Common myeloid progenitor, CD34-positive (primary cell): ENCODE data around the gene CHCHD2.
"Not testable (repeated sequence)": the region's sequence is repeated elsewhere in the genome, so short reads cannot be mapped to it uniquely, and the experiment has no call there.

Experiments used
- CTCF ChIA-PET: fragments of 350-600 bp; sonication (Branson Sonifier 250); formaldehyde crosslinking; loops from one replicate; lab custom pipeline; 2021; ENCODE audit warnings: antibody characterized with exemption; lab: Charles Lee
- POLR2A ChIA-PET: fragments of 350-600 bp; sonication (Branson Sonifier 250); formaldehyde crosslinking; loops from one replicate; lab custom pipeline; 2021; ENCODE audit warnings: antibody characterized with exemption; lab: Charles Lee
- DNase-seq, 3 donors: peaks; one replicate each; pipeline versions ENCODE4 v3.0.0 to v3.0.0-alpha.2; 2013
- H3K27ac ChIP-seq, 2 experiments: 1 replicate in 1 of 2; 2 replicates in 1 of 2; pipeline ENCODE4 v1.7.0; 2013; ENCODE audit warnings: inconsistent platforms in 2 of 2, low read length in 2 of 2, mild to moderate bottlenecking in 2 of 2, low read depth in 1 of 2, moderate library complexity in 1 of 2; ENCODE audit not compliant: severe bottlenecking in 2 of 2, insufficient read depth in 1 of 2, poor library complexity in 1 of 2
- H3K27me3 ChIP-seq, 5 experiments: replicated peaks in 2 of 5; 1 replicate in 3 of 5; 2 replicates in 2 of 5; pipeline versions ENCODE4 v1.6.1 to v1.7.0; 2013; ENCODE audit warnings: low read length in 4 of 5, mild to moderate bottlenecking in 2 of 5, moderate library complexity in 2 of 5, inconsistent platforms in 1 of 5; ENCODE audit not compliant: insufficient read depth in 5 of 5, control insufficient read depth in 4 of 5
- H3K36me3 ChIP-seq, 4 experiments: 1 replicate in 2 of 4; 2 replicates in 2 of 4; pipeline versions ENCODE4 v1.6.1 to v1.7.0; 2013; ENCODE audit warnings: low read length in 3 of 4, control low read depth in 1 of 4, mild to moderate bottlenecking in 1 of 4; ENCODE audit not compliant: control insufficient read depth in 4 of 4, insufficient read depth in 4 of 4
- H3K4me1 ChIP-seq, 4 experiments: 1 replicate in 3 of 4; 2 replicates in 1 of 4; pipeline versions ENCODE4 v1.6.1 to v1.7.1; 2013; ENCODE audit warnings: low read length in 3 of 4, mild to moderate bottlenecking in 3 of 4, control low read depth in 1 of 4, inconsistent platforms in 1 of 4, moderate library complexity in 1 of 4; ENCODE audit not compliant: control insufficient read depth in 4 of 4, insufficient read depth in 4 of 4; ENCODE audit errors: control extremely low read depth in 1 of 4
- H3K4me3 ChIP-seq, 7 experiments: 1 replicate in 4 of 7; 2 replicates in 3 of 7; pipeline versions ENCODE4 v1.5.1 to v1.7.0; 2013; ENCODE audit warnings: mild to moderate bottlenecking in 7 of 7, low read length in 6 of 7, moderate library complexity in 6 of 7, inconsistent platforms in 2 of 7, low read depth in 2 of 7, control low read depth in 1 of 7; ENCODE audit not compliant: insufficient read depth in 4 of 7, control insufficient read depth in 1 of 7; ENCODE audit errors: extremely low read depth in 1 of 7
- H3K9me3 ChIP-seq, 5 experiments: 1 replicate in 4 of 5; 2 replicates in 1 of 5; pipeline versions ENCODE4 v1.6.1 to v1.7.1; 2013; ENCODE audit warnings: low read length in 4 of 5, mild to moderate bottlenecking in 2 of 5, inconsistent platforms in 1 of 5, low read depth in 1 of 5, moderate library complexity in 1 of 5; ENCODE audit not compliant: control insufficient read depth in 4 of 5, insufficient read depth in 2 of 5; ENCODE audit errors: control extremely low read depth in 1 of 5
- WGBS: methylation state at CpG from one replicate; pipeline ENCODE4 v1.1.5; 2013; ENCODE audit not compliant: insufficient coverage; 5-methylcytosine and 5-hydroxymethylcytosine counted together

Gene CHCHD2

DNA sequence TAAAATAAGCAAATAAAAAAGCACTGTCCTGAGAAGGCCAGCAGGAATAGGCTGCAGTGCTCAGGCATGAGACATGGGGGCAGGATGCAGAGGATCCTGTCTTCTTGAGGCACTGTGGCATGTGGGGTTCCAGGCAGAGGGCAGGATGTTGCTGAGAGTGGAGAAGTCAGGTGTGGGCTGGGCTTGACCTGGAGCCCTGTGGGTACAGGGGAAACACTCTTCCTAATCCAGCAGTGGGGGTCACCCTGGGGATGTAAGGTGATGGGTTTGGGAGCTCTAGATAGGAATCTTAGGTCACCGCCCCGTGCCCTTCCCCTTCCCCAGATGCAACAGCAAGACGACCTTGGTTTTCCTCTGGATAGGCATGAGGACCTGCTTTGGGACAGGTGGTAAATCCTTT, 28.6 kb downstream of the CHCHD2 start:
- no peaks in the 10 kb centered on the region for H3K27me3 ChIP-seq
- ChIA-PET POLR2A (no interaction called here), CTCF (interaction anchor here (0.8 to 1.9 kb wide), 3 partner anchors 9 to 73 kb away, joined by 3 to 6 read pairs (median 4); no protein-coding TSS in a partner anchor)
- no CpG with 5 or more reads among the region's 3 CpGs for WGBS
- H3K36me3 ChIP-seq: peaks cover 13 to 48% (median 31%) of the 10 kb centered on the region in 4 experiments
- H3K4me3 ChIP-seq: no peak overlapping the region
- no peaks in the 10 kb centered on the region for H3K9me3 ChIP-seq
- H3K4me1 ChIP-seq: peaks cover 0 to 10% (median 4%) of the 10 kb centered on the region in 4 experiments
- DNase-seq: no peak
- H3K27ac ChIP-seq: no peak overlapping the region

DNA sequence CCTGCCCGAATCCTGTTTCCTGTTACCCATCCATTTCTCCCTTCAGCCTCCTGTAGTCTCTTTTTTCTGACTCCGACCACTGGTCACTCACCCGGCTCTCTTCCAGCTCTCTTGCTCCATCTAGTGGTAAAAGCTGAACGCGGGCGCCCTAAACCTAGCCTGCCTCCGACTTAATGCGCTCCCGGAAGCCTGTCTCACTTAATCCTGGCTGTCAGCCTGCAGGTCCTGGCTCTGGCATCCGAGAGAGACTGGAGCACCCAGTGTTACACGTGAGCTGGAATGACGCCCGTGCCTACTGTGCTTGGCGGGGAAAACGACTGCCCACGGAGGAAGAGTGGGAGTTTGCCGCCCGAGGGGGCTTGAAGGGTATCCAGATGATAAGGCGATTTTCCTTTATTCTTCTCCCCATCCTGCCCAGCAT, 31.9 kb downstream of the CHCHD2 start:
- Histone ChIP-seq H3K36me3 (peaks cover 13 to 44% (median 29%) of the 10 kb centered on the region in 4 experiments), H3K9me3 (no peaks in the 10 kb centered on the region), H3K27ac (no peak overlapping the region), H3K4me1 (peaks cover 0 to 4% (median 1%) of the 10 kb centered on the region in 4 experiments), H3K4me3 (no peak overlapping the region), H3K27me3 (no peaks in the 10 kb centered on the region)
- peak; percentile 58 to 77 (median 70) for DNase-seq
- 31% methylated on average over 19 of the region's 19 CpGs for WGBS
- POLR2A ChIA-PET: interaction anchor here (0.6 kb wide), 1 partner anchor 485 kb away, joined by 3 read pairs; no protein-coding TSS in a partner anchor
- CTCF ChIA-PET: interaction anchor here (1.4 to 7.3 kb wide), 13 partner anchors 9 to 433 kb away, joined by 4 to 123 read pairs (median 9); partner anchors contain the start of genes CHCHD2, PHKG1 and SUMF2

DNA sequence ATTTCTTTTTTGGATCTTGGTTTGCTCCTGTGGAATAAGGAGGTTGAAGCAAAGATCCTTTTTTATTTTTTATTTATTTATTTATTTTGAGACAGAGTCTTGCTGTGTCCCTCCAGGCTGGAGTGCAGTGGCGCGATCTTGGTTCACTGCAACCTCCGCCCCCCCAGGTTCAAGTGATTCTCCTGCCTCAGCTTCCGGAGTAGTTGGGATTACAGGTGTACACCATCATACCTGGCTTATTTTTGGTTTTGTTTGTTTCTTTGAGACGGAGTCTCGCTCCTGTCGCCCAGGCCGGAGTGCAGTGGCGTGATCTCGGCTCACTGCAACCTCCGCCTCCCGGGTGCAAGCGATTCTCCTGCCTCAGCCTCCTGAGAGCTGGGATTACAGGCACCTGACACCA, 39.9 kb downstream of the CHCHD2 start:
- H3K4me3 ChIP-seq, POLR2A ChIA-PET, H3K9me3 ChIP-seq, H3K27me3 ChIP-seq, DNase-seq, H3K27ac ChIP-seq: not testable (repeated sequence)
- over 99% methylated on average over 9 of the region's 13 CpGs for WGBS
- peaks cover 6 to 23% (median 14%) of the 10 kb centered on the region in 4 experiments for H3K4me1 ChIP-seq
- CTCF ChIA-PET: interaction anchor here (1.4 to 4.1 kb wide), 3 partner anchors 8 to 40 kb away, joined by 3 to 23 read pairs (median 13); partner anchors contain the start of gene CHCHD2
- peaks cover 0 to 36% (median 24%) of the 10 kb centered on the region in 4 experiments for H3K36me3 ChIP-seq

DNA sequence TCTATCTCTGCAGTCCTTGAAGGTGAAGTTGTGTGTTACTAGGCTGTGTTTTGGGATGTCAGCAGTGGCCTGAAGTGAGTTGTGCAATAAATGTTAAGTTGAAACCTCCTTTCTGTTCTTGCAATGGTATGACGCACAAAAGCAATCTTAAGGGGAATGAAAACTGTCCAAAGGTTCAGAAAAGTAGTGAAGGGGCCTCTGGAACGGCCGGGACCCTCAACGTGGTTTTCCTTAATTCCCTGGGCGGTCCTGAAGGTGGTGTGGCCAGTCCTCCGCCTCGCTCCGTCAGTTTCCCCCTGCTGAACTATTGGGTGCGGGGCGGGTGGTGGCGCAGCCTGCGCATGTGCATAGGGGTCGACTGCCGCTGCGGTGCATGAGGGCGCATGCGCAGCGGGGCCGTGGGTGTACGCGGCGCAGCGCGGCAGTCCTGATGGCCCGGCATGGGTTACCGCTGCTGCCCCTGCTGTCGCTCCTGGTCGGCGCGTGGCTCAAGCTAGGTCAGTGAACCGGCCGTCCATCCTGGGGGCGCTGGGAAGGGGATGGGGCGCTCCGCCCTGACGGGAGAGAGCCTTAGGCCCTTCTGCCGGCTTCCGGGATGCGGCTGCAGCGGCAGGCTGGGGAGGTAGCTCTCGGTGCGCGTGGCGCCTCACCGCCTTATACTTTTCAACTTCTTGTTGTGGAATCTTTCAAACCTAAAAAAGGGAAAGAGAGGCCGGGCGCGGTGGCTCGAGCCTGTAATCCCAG, 42.2 kb downstream of the CHCHD2 start, which contains the start of gene SUMF2:
SUMF2 (plus strand) TSS at position 405 of the 744 bp plus-strand sequence; CDS start at position 431, 26 bp downstream.
- Histone ChIP-seq H3K27ac (peak within 1 kb of the TSS; percentile 46 to 80), H3K36me3 (peaks cover 7 to 47% (median 26%) of the 10 kb centered on the region in 4 experiments), H3K9me3 (no peaks in the 10 kb centered on the region), H3K27me3 (no peaks in the 10 kb centered on the region), H3K4me3 (peak within 1 kb of the TSS; percentile 79 to 97 (median 92)), H3K4me1 (peaks cover 6 to 28% (median 14%) of the 10 kb centered on the region in 4 experiments)
- ChIA-PET POLR2A (interaction anchor here (1.9 kb wide), 1 partner anchor 13 kb away, joined by 10 read pairs; the partner anchor contains the start of genes CCT6A and PSPH), CTCF (interaction anchor here (0.8 to 4.1 kb wide), 6 partner anchors 10 to 695 kb away, joined by 3 to 23 read pairs (median 6); partner anchors contain the start of genes CCT6A and PSPH)
- DNase-seq: peak; percentile 87 to 89 (median 89)
- under 1% methylated on average over 35 of the region's 49 CpGs for WGBS

DNA sequence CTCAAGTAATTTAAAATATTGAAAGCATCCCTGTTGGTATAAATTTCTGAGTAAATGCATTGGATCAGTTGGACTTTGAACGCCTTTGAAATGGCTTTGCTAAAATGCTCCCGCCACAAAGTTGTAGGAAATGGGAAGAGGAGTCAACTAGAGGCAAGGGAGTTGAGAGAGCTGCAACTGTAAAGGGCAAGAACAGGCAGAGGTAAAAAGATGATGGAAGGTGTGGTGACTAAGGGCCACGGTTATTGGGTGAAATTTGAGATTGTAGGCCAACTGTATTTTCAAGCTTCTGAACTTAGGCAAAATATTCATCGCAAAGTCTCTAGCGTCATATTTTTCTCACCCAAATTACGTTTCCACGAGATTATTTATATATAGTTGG, 42.8 kb downstream of the CHCHD2 start:
- 97% methylated on average over 3 of the region's 7 CpGs for WGBS
- Histone ChIP-seq H3K27me3 (no peaks in the 10 kb centered on the region), H3K4me1 (peaks cover 6 to 28% (median 14%) of the 10 kb centered on the region in 4 experiments), H3K4me3 (peak overlapping the region in 5 of 7 experiments; percentile 83 to 97 (median 92)), H3K27ac (peak overlapping the region; percentile 42 to 80), H3K36me3 (peaks cover 10 to 50% (median 26%) of the 10 kb centered on the region in 4 experiments), H3K9me3 (no peaks in the 10 kb centered on the region)
- CTCF ChIA-PET: interaction anchor here (0.9 to 2.3 kb wide), 4 partner anchors 13 to 694 kb away, joined by 3 to 7 read pairs (median 5); partner anchors contain the start of genes CCT6A and PSPH
- POLR2A ChIA-PET: interaction anchor here (1.9 kb wide), 1 partner anchor 12 kb away, joined by 10 read pairs; the partner anchor contains the start of genes CCT6A and PSPH
- DNase-seq: no peak

DNA sequence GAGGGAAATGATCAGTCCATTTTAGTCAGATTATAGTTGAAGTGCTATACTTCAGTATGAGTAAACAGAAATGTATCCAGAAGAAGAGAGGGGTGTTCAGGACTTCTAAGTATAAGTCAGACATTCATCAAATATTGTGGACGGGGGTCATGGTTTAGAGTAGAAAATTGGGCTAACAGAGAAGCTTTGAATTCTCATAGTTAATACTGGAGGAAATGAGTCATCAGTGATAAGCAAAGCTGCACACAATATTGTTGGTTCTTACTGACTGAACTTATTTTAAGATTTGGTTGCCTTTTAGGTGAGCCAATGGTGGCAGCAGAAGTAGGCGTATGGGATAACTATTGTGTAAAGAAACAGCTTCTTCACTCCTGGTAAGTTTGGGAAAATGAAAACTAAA, 43.9 kb downstream of the CHCHD2 start:
- peak overlapping the region in 1 of 7 experiments; percentile 13 for H3K4me3 ChIP-seq

More for the DNA sequence above, 43.9 kb downstream of the CHCHD2 start:
- no peaks in the 10 kb centered on the region for H3K9me3 ChIP-seq
- peaks cover 6 to 28% (median 14%) of the 10 kb centered on the region in 4 experiments for H3K4me1 ChIP-seq
- ChIA-PET CTCF (interaction anchor here (0.7 to 2.2 kb wide), 5 partner anchors 11 to 68 kb away, joined by 3 to 9 read pairs (median 6); partner anchors contain the start of genes CCT6A and PSPH), POLR2A (no interaction called here)
- H3K36me3 ChIP-seq: peaks cover 12 to 60% (median 29%) of the 10 kb centered on the region in 4 experiments
- WGBS: 64% methylated on average over 1 of the region's 2 CpGs
- peak in 2 of 3 donors; percentile 38 to 59 for DNase-seq
- peak overlapping the region in 1 of 2 experiments; percentile 60 for H3K27ac ChIP-seq
- H3K27me3 ChIP-seq: no peaks in the 10 kb centered on the region
